OCI-LY3 (cell line): ENCODE results near the gene CNIH3.

ENCODE experiments used
- H2AFZ ChIP-seq: fragments of 200-600, 300-600 bp; shearing (Covaris generic); 2 replicates; pipeline ENCODE4 v1.6.0; 2014; ENCODE audit warnings: antibody characterized with exemption, low read depth, low read length
- H3K27ac ChIP-seq: fragments of 200-600, 300-600 bp; sonication (generic); 2 replicates; pipeline ENCODE4 v1.5.1; 2014; ENCODE audit warnings: mild to moderate bottlenecking, low read length, moderate library complexity, mixed read lengths
- H3K27me3 ChIP-seq: fragments of 200-600, 300-600 bp; sonication (generic); 2 replicates; pipeline ENCODE4 v1.6.1; 2014; ENCODE audit warnings: low read depth, low read length, mixed read lengths
- H3K36me3 ChIP-seq: fragments of 200-600, 300-600 bp; sonication (generic); replicated peaks from 2 replicates; pipeline ENCODE3; 2014; ENCODE audit warnings: low read depth, low read length, mixed read lengths
- H3K4me1 ChIP-seq: fragments of 300-600, 200-600 bp; sonication (generic); 2 replicates; pipeline ENCODE4 v1.6.1; 2014; ENCODE audit warnings: low read length, mixed read lengths
- H3K4me2 ChIP-seq: fragments of 200-600, 300-600 bp; sonication (generic); 2 replicates; pipeline ENCODE4 v1.6.1; 2014; ENCODE audit warnings: low read length, mixed read lengths
- H3K4me3 ChIP-seq: fragments of 300-600, 200-600 bp; sonication (generic); 2 replicates; pipeline ENCODE4 v1.5.1; 2014; ENCODE audit warnings: antibody characterized with exemption, mild to moderate bottlenecking, low read length, moderate library complexity
- H3K79me2 ChIP-seq: fragments of 300-600, 200-600 bp; shearing (Covaris generic); 2 replicates; pipeline ENCODE4 v1.6.1; 2014; ENCODE audit warnings: mild to moderate bottlenecking, low read length, mixed read lengths
- H3K9ac ChIP-seq: fragments of 300-600, 200-600 bp; shearing (Covaris generic); 2 replicates; pipeline ENCODE4 v1.6.0; 2014; ENCODE audit warnings: mild to moderate bottlenecking, low read length, moderate library complexity
- H3K9me3 ChIP-seq: fragments of 200-600, 300-600 bp; shearing (Covaris generic); 2 replicates; pipeline ENCODE4 v1.6.1; 2014; ENCODE audit warnings: low read length, mixed read lengths; ENCODE audit not compliant: insufficient read depth
- H4K20me1 ChIP-seq: fragments of 200-600, 300-600 bp; sonication (generic); 2 replicates; pipeline ENCODE4 v1.6.1; 2016; ENCODE audit warnings: low read length, mixed read lengths; ENCODE audit not compliant: insufficient read depth
- CTCF ChIP-seq: fragments of 200-600, 300-600 bp; sonication (generic); IDR thresholded peaks from 2 replicates; pipeline ENCODE4 v1.5.1; 2014; ENCODE audit warnings: antibody characterized with exemption, low read length, low read depth
- EZH2phosphoT487 ChIP-seq: fragments of 200-600 bp; shearing (Covaris generic); IDR thresholded peaks from 2 replicates; pipeline ENCODE4 v1.6.1; 2018; ENCODE audit warnings: antibody characterized with exemption, mixed run types, low read depth

The CNIH3 gene

DNA sequence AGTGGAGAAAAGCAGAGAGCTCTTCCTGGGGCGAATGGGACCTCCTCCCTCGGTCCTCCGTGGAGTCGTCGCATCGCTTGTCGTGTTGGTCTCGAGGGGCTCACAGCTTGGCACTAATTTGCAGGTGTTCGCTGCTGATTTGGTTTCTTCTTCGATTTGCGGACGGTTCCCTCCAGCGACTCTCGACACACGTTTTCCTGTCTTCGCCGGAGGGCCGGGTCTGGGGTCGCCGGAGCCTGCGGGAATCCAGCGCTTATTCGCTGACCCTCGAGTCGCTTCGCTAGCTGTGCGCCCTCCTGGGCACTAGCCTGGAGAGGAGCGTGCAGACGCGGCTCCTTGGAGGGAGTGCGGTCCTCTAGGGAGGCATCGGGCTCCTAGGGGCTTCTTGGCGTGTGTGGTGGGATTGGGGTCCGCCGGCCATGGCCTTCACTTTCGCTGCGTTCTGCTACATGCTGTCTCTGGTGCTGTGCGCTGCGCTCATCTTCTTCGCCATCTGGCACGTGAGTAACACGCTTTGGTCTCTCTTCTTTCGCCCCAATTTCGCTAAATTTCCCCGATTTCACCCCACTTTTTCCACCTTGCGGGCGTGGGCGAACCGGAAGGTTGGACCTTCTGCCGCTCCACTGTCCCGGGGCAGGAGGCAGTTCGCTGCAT is 766 bp downstream of the CNIH3 start:
- Histone ChIP-seq H3K4me3 (no peak overlapping the region), H3K4me1 (no peaks in the 10 kb centered on the region), H3K27me3 (peaks cover 10% of the 10 kb centered on the region; the same call in 1 of the 2 replicates), H3K4me2 (no peak overlapping the region), H2AFZ (no peak overlapping the region), H3K9ac (no peak overlapping the region), H3K36me3 (no peaks in the 10 kb centered on the region), H4K20me1 (no peaks in the 10 kb centered on the region), H3K9me3 (no peaks in the 10 kb centered on the region), H3K27ac (no peak overlapping the region), H3K79me2 (no peaks in the 10 kb centered on the region)
- no peak for TF ChIP-seq EZH2phosphoT487
- TF ChIP-seq CTCF = no peak

DNA sequence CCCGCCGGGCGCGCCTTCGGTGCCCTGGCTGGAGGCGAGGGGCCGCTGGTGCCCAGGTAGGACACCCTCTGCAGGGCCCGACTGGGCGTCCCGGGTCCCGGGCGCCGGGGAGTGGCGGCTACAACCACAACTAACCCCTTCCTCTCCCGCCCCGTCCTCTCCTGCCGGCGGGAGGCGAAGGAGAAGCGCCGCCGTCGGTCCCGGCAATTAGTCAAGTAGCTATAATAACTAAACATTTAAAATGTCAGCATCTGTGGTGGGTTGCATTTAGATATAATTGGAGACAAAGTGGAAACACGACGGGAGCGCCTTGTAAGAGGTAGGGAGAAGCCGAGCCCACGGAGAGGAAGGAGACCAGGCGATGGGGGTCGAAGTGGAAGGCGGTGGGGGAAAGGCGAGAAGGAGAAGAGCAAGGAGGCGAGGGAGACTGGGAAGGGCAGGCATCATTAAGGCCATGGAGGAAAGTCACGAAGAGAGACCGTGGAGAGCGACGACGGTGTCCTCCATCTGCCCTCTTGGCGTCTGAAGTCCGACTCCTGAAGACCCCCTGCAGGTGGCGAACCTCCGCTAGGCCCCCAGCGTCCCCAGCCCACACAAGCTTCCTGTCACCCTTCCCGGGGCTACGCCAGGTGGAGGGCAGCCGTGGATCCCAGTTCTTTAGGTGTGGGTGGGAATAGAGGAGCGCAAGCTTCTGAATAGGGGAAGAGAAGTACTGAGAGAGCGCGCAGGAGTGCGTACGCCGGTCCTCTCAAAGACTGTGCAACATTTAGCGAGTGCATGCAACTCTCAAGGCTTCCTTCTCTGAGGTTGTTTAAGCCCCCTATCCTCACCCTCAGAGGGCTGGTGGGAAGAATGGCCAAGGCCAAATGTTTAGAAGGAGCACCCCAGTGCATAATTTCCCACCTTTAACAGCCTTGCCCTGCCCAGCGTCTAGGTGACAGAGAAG is 1.6 kb downstream of the CNIH3 start:
- Histone ChIP-seq H3K27me3 (peaks cover 10% of the 10 kb centered on the region; the same call in 1 of the 2 replicates), H3K9ac (no peak overlapping the region), H3K4me3 (no peak overlapping the region), H2AFZ (no peak overlapping the region), H4K20me1 (no peaks in the 10 kb centered on the region), H3K4me2 (no peak overlapping the region), H3K4me1 (no peaks in the 10 kb centered on the region), H3K27ac (no peak overlapping the region), H3K79me2 (no peaks in the 10 kb centered on the region), H3K9me3 (no peaks in the 10 kb centered on the region), H3K36me3 (no peaks in the 10 kb centered on the region)
- no peak for TF ChIP-seq EZH2phosphoT487
- no peak for TF ChIP-seq CTCF

DNA sequence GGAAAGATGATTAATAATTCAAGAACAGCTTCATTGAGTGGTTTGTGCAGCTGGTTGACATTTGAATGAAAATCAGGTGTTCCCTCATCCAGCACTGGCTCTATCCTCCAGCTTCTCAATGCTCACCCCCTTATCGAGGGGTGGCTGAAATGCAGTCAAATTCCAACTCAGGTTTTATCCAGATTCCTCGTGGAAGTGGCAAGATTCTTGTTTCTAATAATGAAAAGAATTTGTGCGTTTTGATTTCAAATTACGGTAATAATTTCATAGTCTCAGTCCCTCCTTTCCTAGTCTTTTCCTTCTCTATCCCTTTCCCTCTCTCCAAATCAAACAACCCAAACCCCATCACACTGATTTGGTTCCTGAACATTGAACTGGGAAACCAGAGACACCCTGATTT is 3.1 kb downstream of the CNIH3 start:
- Histone ChIP-seq H3K9me3 (no peaks in the 10 kb centered on the region), H3K27me3 (peaks cover 10% of the 10 kb centered on the region; the same call in 1 of the 2 replicates), H2AFZ (no peak overlapping the region), H4K20me1 (no peaks in the 10 kb centered on the region), H3K79me2 (no peaks in the 10 kb centered on the region), H3K9ac (no peak overlapping the region), H3K4me1 (no peaks in the 10 kb centered on the region), H3K36me3 (no peaks in the 10 kb centered on the region), H3K4me3 (no peak overlapping the region), H3K27ac (no peak overlapping the region), H3K4me2 (no peak overlapping the region)
- TF ChIP-seq EZH2phosphoT487 = no peak
- no peak for TF ChIP-seq CTCF

DNA sequence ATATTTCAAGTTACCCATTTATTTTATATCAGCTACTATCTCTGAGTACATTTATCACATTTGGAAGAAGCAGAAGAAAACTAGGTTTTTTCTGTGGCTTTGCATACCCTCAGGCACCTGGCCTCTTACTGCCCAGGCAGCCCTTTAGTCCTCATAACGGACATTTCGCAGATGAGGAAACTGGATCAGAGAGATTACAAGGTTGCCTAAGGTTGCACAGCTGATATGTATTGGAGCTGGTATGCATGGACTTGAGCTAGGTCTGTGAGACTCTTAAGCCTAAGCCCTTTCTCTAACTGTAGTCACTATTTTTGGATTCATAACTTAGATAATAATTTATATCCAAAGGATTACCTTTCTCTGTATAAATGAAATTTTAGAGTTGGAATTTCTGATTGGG is 4.0 kb downstream of the CNIH3 start:
- no peaks in the 10 kb centered on the region for H3K79me2 ChIP-seq
- H3K4me3 ChIP-seq = no peak overlapping the region
- H3K27me3 ChIP-seq = peaks cover 10% of the 10 kb centered on the region; the same call in 1 of the 2 replicates
- H3K36me3 ChIP-seq = no peaks in the 10 kb centered on the region
- H4K20me1 ChIP-seq = no peaks in the 10 kb centered on the region
- H3K9ac ChIP-seq = no peak overlapping the region
- no peak overlapping the region for H3K27ac ChIP-seq
- no peak overlapping the region for H3K4me2 ChIP-seq
- no peaks in the 10 kb centered on the region for H3K9me3 ChIP-seq
- TF ChIP-seq EZH2phosphoT487 = no peak
- TF ChIP-seq CTCF = no peak
- H3K4me1 ChIP-seq = no peaks in the 10 kb centered on the region
- H2AFZ ChIP-seq = no peak overlapping the region
